ENCODE measurements around the gene ARRDC4. TPM values are rescaled to one million over a fixed set of nuclear protein-coding genes. Genes with fewer than 3 reads are reported as not detected.

The ARRDC4 gene
- total RNA-seq, 1 donor from 2014 or later, result 15.3 TPM

GRCh38 chr15:98005659-98006058 is 45.2 kb downstream of the ARRDC4 start:
- Mint-ChIP-seq H3K4me3 (ENCODE audit: unreplicated experiment) (no peak overlapping the region), H3K36me3 (ENCODE audit: unreplicated experiment) (no peaks in the 10 kb centered on the region), H3K9me3 (ENCODE audit: unreplicated experiment) (no peaks in the 10 kb centered on the region), H3K27me3 (ENCODE audit: unreplicated experiment) (no peaks in the 10 kb centered on the region), H3K27ac (ENCODE audit: unreplicated experiment) (no peak overlapping the region), H3K4me1 (ENCODE audit: unreplicated experiment) (peaks cover 11% of the 10 kb centered on the region)
- TF ChIP-seq CTCF (IDR thresholded peaks at IDR 0.05), result no peak
- no peak for DNase-seq (ENCODE audit: extremely low spot score, unreplicated experiment)

GRCh38 chr15:98009169-98009568 is 48.7 kb downstream of the ARRDC4 start:
- DNase-seq (ENCODE audit: extremely low spot score, unreplicated experiment), result no peak
- Mint-ChIP-seq H3K27me3 (ENCODE audit: unreplicated experiment) (no peaks in the 10 kb centered on the region), H3K9me3 (ENCODE audit: unreplicated experiment) (no peaks in the 10 kb centered on the region), H3K4me3 (ENCODE audit: unreplicated experiment) (no peak overlapping the region), H3K27ac (ENCODE audit: unreplicated experiment) (no peak overlapping the region), H3K4me1 (ENCODE audit: unreplicated experiment) (peaks cover 11% of the 10 kb centered on the region), H3K36me3 (ENCODE audit: unreplicated experiment) (no peaks in the 10 kb centered on the region)
- TF ChIP-seq CTCF (IDR thresholded peaks at IDR 0.05), result no peak

- no peak overlapping the region for H3K27ac Mint-ChIP-seq (ENCODE audit: unreplicated experiment)
- no peaks in the 10 kb centered on the region for H3K36me3 Mint-ChIP-seq (ENCODE audit: unreplicated experiment)
- no peaks in the 10 kb centered on the region for H3K27me3 Mint-ChIP-seq (ENCODE audit: unreplicated experiment)
- peaks cover 11% of the 10 kb centered on the region for H3K4me1 Mint-ChIP-seq (ENCODE audit: unreplicated experiment)
- no peak for TF ChIP-seq CTCF (IDR thresholded peaks at IDR 0.05)
- no peaks in the 10 kb centered on the region for H3K9me3 Mint-ChIP-seq (ENCODE audit: unreplicated experiment)
- no peak overlapping the region for H3K4me3 Mint-ChIP-seq (ENCODE audit: unreplicated experiment)
- DNase-seq (ENCODE audit: extremely low spot score, unreplicated experiment), result no peak
Observed at GRCh38 chr15:98009971-98010370, 49.5 kb downstream of the ARRDC4 start.

- H3K27me3 Mint-ChIP-seq (ENCODE audit: unreplicated experiment), result no peaks in the 10 kb centered on the region
- no peaks in the 10 kb centered on the region for H3K9me3 Mint-ChIP-seq (ENCODE audit: unreplicated experiment)
- H3K36me3 Mint-ChIP-seq (ENCODE audit: unreplicated experiment), result no peaks in the 10 kb centered on the region
- no peak for DNase-seq (ENCODE audit: extremely low spot score, unreplicated experiment)
- H3K4me3 Mint-ChIP-seq (ENCODE audit: unreplicated experiment), result no peak overlapping the region
- no peak for TF ChIP-seq CTCF (IDR thresholded peaks at IDR 0.05)
- H3K4me1 Mint-ChIP-seq (ENCODE audit: unreplicated experiment), result peaks cover 6% of the 10 kb centered on the region
- no peak overlapping the region for H3K27ac Mint-ChIP-seq (ENCODE audit: unreplicated experiment)
Observed at GRCh38 chr15:98012354-98012753, 51.9 kb downstream of the ARRDC4 start.

- no peak overlapping the region for H3K27ac Mint-ChIP-seq (ENCODE audit: unreplicated experiment)
- H3K4me1 Mint-ChIP-seq (ENCODE audit: unreplicated experiment), result no peaks in the 10 kb centered on the region
- no peak for DNase-seq (ENCODE audit: extremely low spot score, unreplicated experiment)
- no peaks in the 10 kb centered on the region for H3K27me3 Mint-ChIP-seq (ENCODE audit: unreplicated experiment)
- no peaks in the 10 kb centered on the region for H3K9me3 Mint-ChIP-seq (ENCODE audit: unreplicated experiment)
- no peaks in the 10 kb centered on the region for H3K36me3 Mint-ChIP-seq (ENCODE audit: unreplicated experiment)
- H3K4me3 Mint-ChIP-seq (ENCODE audit: unreplicated experiment), result no peak overlapping the region
- TF ChIP-seq CTCF (IDR thresholded peaks at IDR 0.05), result no peak
Observed at GRCh38 chr15:98013631-98014030, 53.1 kb downstream of the ARRDC4 start.

Measured in osteocyte (in vitro differentiated cells).